SH-SY5Y (cell line): ENCODE results near the gene ALPL.

ENCODE experiments used
- GATA2 ChIP-seq: IDR thresholded peaks from 2 replicates; pipeline ENCODE4 v1.6.1; 2011; ENCODE audit warnings: mild to moderate bottlenecking, low read depth, low read length
- GATA3 ChIP-seq: IDR thresholded peaks from 2 replicates; pipeline ENCODE4 v1.6.1; 2011; ENCODE audit warnings: low read depth, mild to moderate bottlenecking, low read length, moderate library complexity

DNA sequence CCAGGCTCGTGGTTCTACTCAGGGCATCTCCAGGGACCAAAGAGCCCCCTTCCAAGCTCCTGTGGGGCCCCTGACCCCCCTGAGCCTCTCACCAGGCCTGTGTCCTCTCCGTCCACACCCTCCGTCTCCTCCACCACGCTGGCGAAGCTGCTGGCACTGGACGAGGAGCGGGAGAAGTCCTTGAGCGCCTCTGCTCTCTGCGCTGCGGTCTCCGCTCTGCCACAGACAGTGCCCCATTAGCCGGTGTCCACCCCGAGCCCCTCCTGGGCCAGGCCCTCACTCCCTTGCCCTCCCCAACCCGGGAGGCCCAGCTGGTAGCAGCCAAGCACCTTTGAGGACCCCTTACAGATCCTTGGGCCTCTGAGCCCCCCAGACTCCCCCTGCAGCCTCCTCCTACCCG, 90.2 kb downstream of the ALPL start:
- no peak for TF ChIP-seq GATA3
- no peak for TF ChIP-seq GATA2
